KOPT-K1 (cell line): ENCODE data around the gene CABLES1.
"Not testable (repeated sequence)": the region's sequence is repeated elsewhere in the genome, so short reads cannot be mapped to it uniquely, and the experiment has no call there.

Experiments
- H3K27ac ChIP-seq: fragments of 200-600 bp; sonication (generic); 2 replicates; pipeline ENCODE4 v1.5.1; 2016; ENCODE audit warnings: antibody characterized with exemption, mild to moderate bottlenecking, low read depth, low read length; ENCODE audit not compliant: poor library complexity, severe bottlenecking
- H3K36me3 ChIP-seq: fragments of 200-600 bp; sonication (generic); 2 replicates; pipeline ENCODE4 v1.5.1; 2017; ENCODE audit warnings: antibody characterized with exemption, mild to moderate bottlenecking, low read length, moderate library complexity; ENCODE audit not compliant: insufficient read depth
- H3K9me3 ChIP-seq: fragments of 200-600 bp; sonication (generic); 2 replicates; pipeline ENCODE4 v1.5.1; 2017; ENCODE audit warnings: antibody characterized with exemption, low read length, mild to moderate bottlenecking; ENCODE audit not compliant: insufficient read depth, poor library complexity, severe bottlenecking

The CABLES1 gene

GRCh38 chr18:23144640-23145039, 9.4 kb downstream of the CABLES1 start:
- Histone ChIP-seq H3K27ac (no peak overlapping the region), H3K36me3 (no peaks in the 10 kb centered on the region), H3K9me3 (no peaks in the 10 kb centered on the region)

GRCh38 chr18:23145621-23146020, 10.3 kb downstream of the CABLES1 start:
- Histone ChIP-seq H3K27ac (no peak overlapping the region), H3K9me3 (no peaks in the 10 kb centered on the region), H3K36me3 (no peaks in the 10 kb centered on the region)

GRCh38 chr18:23146861-23147469, 11.7 kb downstream of the CABLES1 start:
- Histone ChIP-seq H3K9me3 (no peaks in the 10 kb centered on the region), H3K27ac (no peak overlapping the region), H3K36me3 (no peaks in the 10 kb centered on the region)

GRCh38 chr18:23148382-23148781, 13.1 kb downstream of the CABLES1 start:
- no peak overlapping the region for H3K27ac ChIP-seq
- no peaks in the 10 kb centered on the region for H3K9me3 ChIP-seq
- no peaks in the 10 kb centered on the region for H3K36me3 ChIP-seq

GRCh38 chr18:23149570-23149969, 14.3 kb downstream of the CABLES1 start:
- H3K27ac ChIP-seq, result no peak overlapping the region
- no peaks in the 10 kb centered on the region for H3K36me3 ChIP-seq
- no peaks in the 10 kb centered on the region for H3K9me3 ChIP-seq

GRCh38 chr18:23151414-23152099, 16.3 kb downstream of the CABLES1 start:
- Histone ChIP-seq H3K27ac (no peak overlapping the region), H3K36me3 (no peaks in the 10 kb centered on the region)

GRCh38 chr18:23154030-23154429, 18.7 kb downstream of the CABLES1 start:
- Histone ChIP-seq H3K27ac (no peak overlapping the region), H3K36me3 (no peaks in the 10 kb centered on the region), H3K9me3 (no peaks in the 10 kb centered on the region)

More at GRCh38 chr18:23151414-23152099, 16.3 kb downstream of the CABLES1 start:
- H3K9me3 ChIP-seq, result no peaks in the 10 kb centered on the region

- H3K27ac ChIP-seq, result no peak overlapping the region
- H3K9me3 ChIP-seq, result no peaks in the 10 kb centered on the region
- H3K36me3 ChIP-seq, result no peaks in the 10 kb centered on the region
Measured at GRCh38 chr18:23154823-23155500, 19.7 kb downstream of the CABLES1 start.

GRCh38 chr18:23155537-23155936, 20.3 kb downstream of the CABLES1 start:
- H3K9me3 ChIP-seq, result no peaks in the 10 kb centered on the region
- H3K27ac ChIP-seq, result no peak overlapping the region
- no peaks in the 10 kb centered on the region for H3K36me3 ChIP-seq

- no peak overlapping the region for H3K27ac ChIP-seq
- H3K36me3 ChIP-seq, result no peaks in the 10 kb centered on the region
- H3K9me3 ChIP-seq, result no peaks in the 10 kb centered on the region
Measured at GRCh38 chr18:23156134-23156533, 20.8 kb downstream of the CABLES1 start.

GRCh38 chr18:23158058-23158457, 22.8 kb downstream of the CABLES1 start:
- no peaks in the 10 kb centered on the region for H3K9me3 ChIP-seq
- H3K36me3 ChIP-seq, result no peaks in the 10 kb centered on the region
- no peak overlapping the region for H3K27ac ChIP-seq

GRCh38 chr18:23158884-23159283, 23.6 kb downstream of the CABLES1 start:
- H3K9me3 ChIP-seq, H3K36me3 ChIP-seq, H3K27ac ChIP-seq: not testable (repeated sequence)

GRCh38 chr18:23159344-23159743, 24.1 kb downstream of the CABLES1 start:
- no peaks in the 10 kb centered on the region for H3K9me3 ChIP-seq
- H3K27ac ChIP-seq, result no peak overlapping the region
- no peaks in the 10 kb centered on the region for H3K36me3 ChIP-seq

- no peak overlapping the region for H3K27ac ChIP-seq
- H3K9me3 ChIP-seq, result no peaks in the 10 kb centered on the region
- no peaks in the 10 kb centered on the region for H3K36me3 ChIP-seq
Measured at GRCh38 chr18:23162473-23162872, 27.2 kb downstream of the CABLES1 start.

- H3K9me3 ChIP-seq, result no peaks in the 10 kb centered on the region
- H3K36me3 ChIP-seq, result no peaks in the 10 kb centered on the region
- no peak overlapping the region for H3K27ac ChIP-seq
Measured at GRCh38 chr18:23163786-23164533, 28.7 kb downstream of the CABLES1 start.
